Parathyroid adenoma (tissue), 2 donors: ENCODE results near the gene AKR1E2.

Experiments
- H2AFZ ChIP-seq: fragments of 300-600 bp; sonication (generic); one replicate; pipeline ENCODE4 v1.7.0; 2017; ENCODE audit warnings: antibody characterized with exemption, mild to moderate bottlenecking
- H3K27ac ChIP-seq: fragments of 300-600 bp; sonication (generic); one replicate; pipeline ENCODE4 v1.7.0; 2017
- H3K27me3 ChIP-seq: fragments of 300-600 bp; sonication (generic); one replicate; pipeline ENCODE4 v1.7.0; 2017; ENCODE audit warnings: low read length; ENCODE audit not compliant: control insufficient read depth, insufficient read depth
- H3K36me3 ChIP-seq: fragments of 300-600 bp; sonication (generic); one replicate; pipeline ENCODE4 v1.7.0; 2017; ENCODE audit warnings: low read length; ENCODE audit not compliant: control insufficient read depth, insufficient read depth
- H3K4me1 ChIP-seq: fragments of 300-600 bp; sonication (generic); one replicate; pipeline ENCODE4 v1.7.0; 2017; ENCODE audit warnings: control low read depth
- H3K4me2 ChIP-seq: fragments of 300-600 bp; sonication (generic); one replicate; pipeline ENCODE4 v1.7.0; 2017; ENCODE audit warnings: low read length
- H3K4me3 ChIP-seq: fragments of 300-600 bp; sonication (generic); one replicate; pipeline ENCODE4 v1.7.0; 2017; ENCODE audit warnings: low read depth, low read length
- H3K79me2 ChIP-seq: fragments of 300-600 bp; sonication (generic); one replicate; pipeline ENCODE4 v1.7.0; 2017; ENCODE audit warnings: control low read depth
- H3K9ac ChIP-seq: fragments of 300-600 bp; sonication (generic); one replicate; pipeline ENCODE4 v1.7.0; 2017; ENCODE audit warnings: mild to moderate bottlenecking
- H3K9me3 ChIP-seq: fragments of 300-600 bp; sonication (generic); one replicate; pipeline ENCODE4 v1.7.0; 2017; ENCODE audit warnings: low read length; ENCODE audit not compliant: control insufficient read depth
- CTCF ChIP-seq: fragments of 300-600 bp; sonication (generic); IDR thresholded peaks from one replicate; pipeline ENCODE4 v1.7.0; 2017; ENCODE audit warnings: antibody characterized with exemption, mild to moderate bottlenecking
- donor health status: primary hyperparathyroidism.

The AKR1E2 gene

DNA sequence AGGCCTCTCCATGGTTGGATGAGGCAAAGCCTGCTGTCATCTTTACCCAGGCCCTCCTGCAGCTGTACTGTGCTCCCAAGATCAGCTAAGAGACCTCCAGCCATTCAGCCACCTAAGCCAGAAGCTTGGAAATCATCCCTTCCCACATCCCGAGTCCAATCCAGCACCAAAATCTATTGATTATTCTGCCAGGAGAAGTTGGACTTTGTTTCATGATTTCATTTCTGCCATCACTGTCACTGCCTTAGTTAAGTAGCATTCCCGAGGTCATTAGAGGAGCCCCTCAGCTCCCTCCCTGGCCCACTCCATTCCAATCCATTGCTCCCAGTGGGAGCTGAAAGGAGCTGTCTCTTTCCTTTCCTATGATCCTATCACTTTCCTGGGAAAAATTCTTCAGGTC is 14.1 kb downstream of the AKR1E2 start:
- Histone ChIP-seq H3K9me3 (no peaks in the 10 kb centered on the region), H3K79me2 (no peaks in the 10 kb centered on the region), H2AFZ (no peak overlapping the region), H3K4me3 (no peak overlapping the region), H3K27ac (no peak overlapping the region), H3K4me1 (no peaks in the 10 kb centered on the region), H3K9ac (no peak overlapping the region), H3K36me3 (no peaks in the 10 kb centered on the region), H3K4me2 (no peak overlapping the region), H3K27me3 (no peaks in the 10 kb centered on the region)
- no peak for TF ChIP-seq CTCF

DNA sequence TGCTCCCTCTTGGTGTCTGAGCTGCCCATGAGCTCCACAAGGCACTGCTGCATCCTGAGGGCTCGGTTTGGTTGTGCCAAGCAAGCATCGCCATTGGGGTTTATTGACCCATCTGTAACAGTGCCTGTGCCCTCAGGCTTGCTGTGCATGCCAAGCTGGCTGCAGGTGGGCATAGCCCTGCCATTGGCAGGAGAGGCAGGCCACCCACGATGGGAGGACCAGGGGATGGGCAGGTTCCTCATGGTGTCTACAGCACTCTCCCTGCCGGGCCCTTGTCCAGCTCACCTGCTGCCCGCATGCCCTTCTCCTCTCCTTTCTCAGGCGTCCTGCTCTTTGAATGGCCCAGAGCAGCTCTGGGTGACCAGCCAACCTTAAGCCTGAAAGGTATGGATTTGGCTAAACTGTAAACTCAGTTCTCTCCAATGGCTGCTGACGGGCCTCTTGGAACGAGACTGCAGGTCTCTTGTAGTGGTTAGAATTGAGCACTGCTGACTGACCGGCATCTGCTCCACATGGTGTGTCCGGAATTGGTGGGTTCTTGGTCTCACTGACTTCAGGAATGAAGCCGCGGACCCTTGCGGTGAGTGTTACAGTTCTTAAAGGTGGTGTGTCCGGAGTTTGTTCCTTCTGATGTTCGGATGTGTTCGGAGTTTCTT is 17.6 kb downstream of the AKR1E2 start:
- no peaks in the 10 kb centered on the region for H3K4me1 ChIP-seq
- H3K27me3 ChIP-seq: no peaks in the 10 kb centered on the region
- TF ChIP-seq CTCF: no peak
- no peak overlapping the region for H3K9ac ChIP-seq
- H2AFZ ChIP-seq: no peak overlapping the region
- H3K79me2 ChIP-seq: no peaks in the 10 kb centered on the region
- no peak overlapping the region for H3K4me2 ChIP-seq
- H3K36me3 ChIP-seq: no peaks in the 10 kb centered on the region
- no peak overlapping the region for H3K27ac ChIP-seq
- H3K9me3 ChIP-seq: no peaks in the 10 kb centered on the region
- no peak overlapping the region for H3K4me3 ChIP-seq

DNA sequence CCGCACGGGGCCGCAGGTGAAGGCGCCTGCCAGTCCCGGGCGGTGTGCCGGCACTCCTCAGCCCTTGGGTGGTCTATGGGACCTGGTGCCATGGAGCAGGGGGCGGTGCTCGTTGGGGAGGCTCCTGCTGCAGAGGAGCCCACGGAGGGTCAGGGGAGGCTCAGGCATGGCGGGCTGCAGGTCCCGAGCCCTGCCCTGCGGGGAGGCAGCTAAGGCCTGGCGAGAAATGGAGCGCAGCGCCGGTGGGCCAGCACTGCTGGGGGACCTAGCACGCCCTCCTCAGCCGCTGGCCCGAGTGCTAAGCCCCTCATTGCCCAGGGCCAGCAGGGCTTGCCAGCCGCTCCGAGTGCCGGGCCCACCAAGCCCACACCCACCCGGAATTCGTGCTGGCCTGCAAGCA is 18.9 kb downstream of the AKR1E2 start:
- Histone ChIP-seq H3K9ac (no peak overlapping the region), H3K27me3 (no peaks in the 10 kb centered on the region), H3K9me3 (no peaks in the 10 kb centered on the region), H3K79me2 (no peaks in the 10 kb centered on the region), H3K4me3 (no peak overlapping the region), H3K4me2 (no peak overlapping the region), H2AFZ (no peak overlapping the region), H3K27ac (no peak overlapping the region), H3K4me1 (no peaks in the 10 kb centered on the region), H3K36me3 (no peaks in the 10 kb centered on the region)
- TF ChIP-seq CTCF: no peak

DNA sequence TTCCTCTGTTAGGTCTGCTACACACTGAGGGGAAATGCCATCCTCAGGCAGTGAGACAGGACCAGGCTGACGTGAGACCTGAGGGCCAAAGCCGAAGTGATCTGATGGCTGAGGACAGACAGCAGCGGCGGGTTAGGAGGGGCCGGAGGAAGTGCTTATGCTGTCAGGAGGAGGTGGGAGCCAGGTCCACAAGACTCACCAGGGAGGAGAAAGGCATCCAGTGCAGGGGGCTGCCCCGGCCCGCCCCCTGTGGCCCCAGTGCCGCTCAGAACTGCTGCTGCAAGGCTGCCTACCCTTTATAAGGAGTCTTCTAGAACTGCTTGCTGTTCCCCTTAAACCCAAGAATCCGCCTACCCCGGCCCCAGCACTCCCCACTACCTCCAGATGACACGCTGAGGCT is 19.8 kb downstream of the AKR1E2 start:
- no peak for TF ChIP-seq CTCF
- Histone ChIP-seq H3K4me2 (no peak overlapping the region), H3K36me3 (no peaks in the 10 kb centered on the region), H3K4me1 (no peaks in the 10 kb centered on the region), H3K9me3 (no peaks in the 10 kb centered on the region), H3K79me2 (no peaks in the 10 kb centered on the region), H3K27ac (no peak overlapping the region), H2AFZ (no peak overlapping the region), H3K4me3 (no peak overlapping the region), H3K9ac (no peak overlapping the region), H3K27me3 (no peaks in the 10 kb centered on the region)

- TF ChIP-seq CTCF: no peak
- Histone ChIP-seq H3K27ac (no peak overlapping the region), H3K4me1 (peaks cover under 1% of the 10 kb centered on the region)
Observed at GRCh38 chr10:4846775-4847174, 20.8 kb downstream of the AKR1E2 start.

More at GRCh38 chr10:4846775-4847174, 20.8 kb downstream of the AKR1E2 start:
- Histone ChIP-seq H3K27me3 (no peaks in the 10 kb centered on the region), H3K36me3 (no peaks in the 10 kb centered on the region), H3K9ac (no peak overlapping the region), H3K4me2 (no peak overlapping the region), H3K4me3 (no peak overlapping the region), H3K9me3 (no peaks in the 10 kb centered on the region), H2AFZ (no peak overlapping the region), H3K79me2 (no peaks in the 10 kb centered on the region)
